ENCODE results near the gene DERA. TPM values are rescaled to one million over a fixed set of nuclear protein-coding genes. Genes with fewer than 3 reads are reported as not detected.

Gene DERA
- total RNA-seq, 2 experiments from 2014 or later = 6.2 to 7.2 TPM

GRCh38 chr12:16062611-16063010 is 151.5 kb downstream of the DERA start:
- H3K36me3 Mint-ChIP-seq (ENCODE audit: low read depth) = no peaks in the 10 kb centered on the region
- no peaks in the 10 kb centered on the region for H3K36me3 ChIP-seq (ENCODE audit: insufficient read depth, low read length)
- no peak overlapping the region for H3K4me3 ChIP-seq (ENCODE audit: low read length)
- H3K9me3 Mint-ChIP-seq = no peaks in the 10 kb centered on the region
- no peak overlapping the region for H3K27ac Mint-ChIP-seq
- no peaks in the 10 kb centered on the region for H3K27me3 ChIP-seq (ENCODE audit: control insufficient read depth in 1 of 2, insufficient read depth in 2 of 2, low read length in 2 of 2)
- peaks cover 0 to 6% of the 10 kb centered on the region in 2 experiments for H3K9me3 ChIP-seq (ENCODE audit: control insufficient read depth in 1 of 2, insufficient read depth in 1 of 2, low read length in 2 of 2)
- intact Hi-C loops (cut with DNase I, micrococcal nuclease) = no loop called here
- H3K27me3 Mint-ChIP-seq = no peaks in the 10 kb centered on the region
- DNase-seq (no peak), ATAC-seq (ENCODE audit: poor library complexity) (no peak)
- H3K4me1 Mint-ChIP-seq (ENCODE audit: low read depth) = no peaks in the 10 kb centered on the region
- no peaks in the 10 kb centered on the region for H3K4me1 ChIP-seq (ENCODE audit: insufficient read depth, low read length)
- no peak overlapping the region for H3K27ac ChIP-seq (ENCODE audit: low read depth in 1 of 2, low read length in 2 of 2)
- no peak overlapping the region for H3K4me3 Mint-ChIP-seq
- TF ChIP-seq CTCF (IDR thresholded peaks at IDR 0.05) = no peak
- ChIA-PET POLR2A (no interaction called here), CTCF (no interaction called here)

- Mint-ChIP-seq H3K4me3 (no peak overlapping the region), H3K27ac (no peak overlapping the region), H3K9me3 (no peaks in the 10 kb centered on the region), H3K36me3 (ENCODE audit: low read depth) (no peaks in the 10 kb centered on the region), H3K4me1 (ENCODE audit: low read depth) (no peaks in the 10 kb centered on the region), H3K27me3 (peaks cover 3% of the 10 kb centered on the region)
- H3K4me1 ChIP-seq (ENCODE audit: insufficient read depth, low read length) = no peaks in the 10 kb centered on the region
- H3K4me3 ChIP-seq (ENCODE audit: low read length) = no peak overlapping the region
- H3K36me3 ChIP-seq (ENCODE audit: insufficient read depth, low read length) = no peaks in the 10 kb centered on the region
- intact Hi-C loops (cut with DNase I, micrococcal nuclease) = no loop called here
- ChIA-PET POLR2A (no interaction called here), CTCF (no interaction called here)
- H3K27ac ChIP-seq (ENCODE audit: low read depth in 1 of 2, low read length in 2 of 2) = no peak overlapping the region
- TF ChIP-seq CTCF (IDR thresholded peaks at IDR 0.05) = no peak
- H3K9me3 ChIP-seq (ENCODE audit: control insufficient read depth in 1 of 2, insufficient read depth in 1 of 2, low read length in 2 of 2) = no peaks in the 10 kb centered on the region
- DNase-seq = no peak
- no peaks in the 10 kb centered on the region for H3K27me3 ChIP-seq (ENCODE audit: control insufficient read depth in 1 of 2, insufficient read depth in 2 of 2, low read length in 2 of 2)
- ATAC-seq (ENCODE audit: poor library complexity) = no peak
Observed at GRCh38 chr12:16063726-16064125, 152.6 kb downstream of the DERA start.

GRCh38 chr12:16070113-16070512 is 159.0 kb downstream of the DERA start:
- ChIA-PET POLR2A (no interaction called here), CTCF (no interaction called here)

More at GRCh38 chr12:16070113-16070512, 159.0 kb downstream of the DERA start:
- Mint-ChIP-seq H3K36me3 (ENCODE audit: low read depth) (no peaks in the 10 kb centered on the region), H3K4me1 (ENCODE audit: low read depth) (no peaks in the 10 kb centered on the region), H3K4me3 (no peak overlapping the region), H3K27ac (no peak overlapping the region), H3K27me3 (peaks cover 25% of the 10 kb centered on the region), H3K9me3 (no peaks in the 10 kb centered on the region)
- Histone ChIP-seq H3K27me3 (ENCODE audit: control insufficient read depth in 1 of 2, insufficient read depth in 2 of 2, low read length in 2 of 2) (no peaks in the 10 kb centered on the region), H3K4me3 (ENCODE audit: low read length) (no peak overlapping the region), H3K4me1 (ENCODE audit: insufficient read depth, low read length) (no peaks in the 10 kb centered on the region), H3K36me3 (ENCODE audit: insufficient read depth, low read length) (no peaks in the 10 kb centered on the region), H3K9me3 (ENCODE audit: control insufficient read depth in 1 of 2, insufficient read depth in 1 of 2, low read length in 2 of 2) (no peaks in the 10 kb centered on the region), H3K27ac (ENCODE audit: low read depth in 1 of 2, low read length in 2 of 2) (no peak overlapping the region)
- intact Hi-C loops (cut with DNase I, micrococcal nuclease) = no loop called here
- ATAC-seq (ENCODE audit: poor library complexity) = no peak
- no peak for TF ChIP-seq CTCF (IDR thresholded peaks at IDR 0.05)
- no peak for DNase-seq
